Motor neuron (in vitro differentiated cells): ENCODE results near the gene TIMMDC1. TPM values are rescaled to one million over a fixed set of nuclear protein-coding genes. Genes with fewer than 3 reads are reported as not detected.

ENCODE experiments used
- ATAC-seq, 8 experiments: fragments of 200-7000 bp; cut with Tn5 transposase; replicated peaks in 6 of 8; 2 replicates each; pipeline ENCODE4 v1.8.0; 2021; ENCODE audit warnings: mild to moderate bottlenecking in 8 of 8, moderate library complexity in 8 of 8
- H3K27ac ChIP-seq, 2 donors: fragments of 250-450 bp; sonication (Bioruptor Pico); 2 replicates each; pipeline ENCODE4 v1.9.0; 2021; ENCODE audit warnings: antibody characterized with exemption in 2 of 2, mild to moderate bottlenecking in 2 of 2, moderate library complexity in 1 of 2
- H3K4me1 ChIP-seq, 2 donors: fragments of 250-450 bp; sonication (Bioruptor Pico); replicated peaks in 1 of 2; 2 replicates each; pipeline ENCODE4 v1.6.1; 2021; ENCODE audit warnings: antibody characterized with exemption in 2 of 2, mild to moderate bottlenecking in 2 of 2, moderate library complexity in 1 of 2
- H3K4me3 ChIP-seq, 5 donors: fragments of 250-450 bp; sonication (Bioruptor Pico); 2 replicates each; pipeline ENCODE4 v1.9.0; 2021; ENCODE audit warnings: antibody characterized with exemption in 5 of 5, mild to moderate bottlenecking in 5 of 5, moderate library complexity in 4 of 5
- WGBS, 10 experiments: fragments of 450-650 bp; shearing (Covaris generic); methylation state at CpG; one replicate each; pipeline ENCODE4 v1.0.0; 2022; 5-methylcytosine and 5-hydroxymethylcytosine counted together
- in situ Hi-C, 9 experiments: fragments of 400-800 bp; cut with MboI; loops; one replicate each; pipeline ENCODE4 v1.15.0; 2021; ENCODE audit warnings: low sequenced_read_pairs in 9 of 9, low pct_unique_long_range_greater_than_20kb in 2 of 9; ENCODE audit not compliant: unreplicated experiment in 9 of 9
- total RNA-seq, 8 experiments: library from RNA; unstranded; fragments of 300-600 nt; gene quantifications; 2 replicates each; pipeline versions ENCODE4 v1.2.3 to v1.2.4, GENCODE V29; 2022

TIMMDC1 gene
- total RNA-seq, 8 experiments from 2014 or later = 51.9 to 101 (median 75.1) TPM

DNA sequence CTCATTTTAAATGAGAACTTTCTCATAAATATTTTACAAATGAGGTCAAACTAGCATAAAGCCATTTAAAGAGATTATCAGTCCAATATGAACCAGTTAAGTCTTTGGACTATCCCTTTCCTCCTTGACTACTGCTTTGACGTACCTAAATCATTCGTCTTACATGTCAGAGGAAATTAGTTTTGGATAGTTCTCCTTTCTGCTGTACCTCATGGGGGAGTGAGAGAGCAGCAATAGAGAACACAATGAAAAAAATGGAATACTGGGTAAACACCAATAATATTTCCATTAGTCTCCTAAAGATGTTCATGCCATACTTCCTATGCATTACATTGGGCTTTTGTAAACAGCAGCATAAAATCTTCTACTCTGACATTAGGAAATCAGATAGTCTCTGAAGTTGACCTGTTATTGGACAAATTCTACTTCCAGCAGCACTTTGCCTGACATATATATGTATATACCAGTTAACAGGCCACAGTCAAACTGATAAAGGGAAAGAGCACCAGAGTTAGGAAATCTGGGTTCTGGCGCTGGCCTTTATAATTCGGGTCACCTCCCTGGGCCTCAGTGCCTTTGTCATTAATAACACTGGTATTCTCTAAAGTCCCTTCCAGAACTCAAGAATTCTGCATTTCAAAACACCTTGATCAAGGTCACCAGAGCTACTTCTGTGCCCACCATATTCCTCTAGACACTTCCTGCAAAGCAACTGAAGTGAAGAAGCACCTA lies 26.8 kb downstream of the TIMMDC1 start:
- peak in 1 of 8 experiments; percentile 26 for ATAC-seq
- in situ Hi-C loops = no loop called here
- no peak overlapping the region for H3K27ac ChIP-seq

DNA sequence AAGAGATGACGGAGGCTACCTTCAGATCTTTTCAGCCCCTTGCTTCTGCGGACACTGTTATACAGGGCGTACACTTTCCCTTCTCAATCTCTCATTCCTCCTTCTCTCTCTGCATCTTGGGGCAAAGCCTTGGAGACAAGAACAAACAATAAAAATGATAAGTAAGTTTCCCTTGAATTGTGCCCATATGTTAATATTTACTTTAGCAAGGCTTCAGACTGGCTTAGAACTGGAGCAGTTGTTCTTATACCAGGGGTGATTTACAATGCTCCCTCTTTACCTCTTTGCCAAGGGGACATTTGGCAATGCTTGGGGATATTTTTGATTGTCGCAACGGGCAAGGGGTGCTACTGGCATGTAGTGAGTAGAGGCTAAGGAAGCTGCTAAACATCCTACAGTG lies 29.4 kb downstream of the TIMMDC1 start:
- H3K4me3 ChIP-seq = no peak overlapping the region
- WGBS, 10 experiments = 67 to 100% (median 95%) methylated on average over 1 to 5 of the region's 5 CpGs; no CpG with 5 or more reads in 2 of the 10 experiments
- no peaks in the 10 kb centered on the region for H3K4me1 ChIP-seq
- in situ Hi-C loops = no loop called here
- ATAC-seq = peak in 2 of 8 experiments; percentile 53 to 62
- H3K27ac ChIP-seq = no peak overlapping the region

More for the DNA sequence above, 26.8 kb downstream of the TIMMDC1 start:
- Histone ChIP-seq H3K4me1 (no peaks in the 10 kb centered on the region), H3K4me3 (no peak overlapping the region)
- WGBS, 10 experiments = 63 to 100% (median 85%) methylated on average over 2 to 4 of the region's 4 CpGs; no CpG with 5 or more reads in 2 of the 10 experiments

- peak in 3 of 8 experiments; percentile 74 to 90 (median 85) for ATAC-seq
- Histone ChIP-seq H3K4me3 (no peak overlapping the region), H3K4me1 (no peaks in the 10 kb centered on the region), H3K27ac (no peak overlapping the region)
- in situ Hi-C loops = no loop called here
Measured at GRCh38 chr3:119529883-119530282, 31.5 kb downstream of the TIMMDC1 start.

DNA sequence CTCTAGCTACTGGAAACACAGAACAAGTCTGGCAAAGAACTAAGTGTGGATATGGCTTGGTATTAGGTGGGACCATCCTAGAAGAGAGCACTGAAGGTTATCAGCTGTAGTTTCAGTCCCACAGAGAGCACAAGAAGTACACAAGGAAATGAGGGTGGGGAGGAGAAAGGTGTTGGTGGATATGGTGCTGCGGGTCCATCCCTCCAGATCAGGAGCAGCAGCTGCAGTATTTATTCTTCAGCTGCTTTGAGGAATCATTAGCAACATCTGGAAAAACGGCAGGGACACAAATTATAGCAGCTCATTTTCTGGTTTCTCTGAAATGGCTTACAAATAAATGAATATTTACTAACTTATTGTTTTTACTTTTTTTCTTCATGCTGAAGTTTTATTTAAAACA lies 32.1 kb downstream of the TIMMDC1 start:
- in situ Hi-C loops = no loop called here
- no peak overlapping the region for H3K4me3 ChIP-seq
- no peak overlapping the region for H3K27ac ChIP-seq
- 0 to 100% (median 38%) methylated on average over 1 to 2 of the region's 2 CpGs; no CpG with 5 or more reads in 2 of the 10 experiments for WGBS, 10 experiments
- no peak for ATAC-seq
- H3K4me1 ChIP-seq = no peaks in the 10 kb centered on the region

DNA sequence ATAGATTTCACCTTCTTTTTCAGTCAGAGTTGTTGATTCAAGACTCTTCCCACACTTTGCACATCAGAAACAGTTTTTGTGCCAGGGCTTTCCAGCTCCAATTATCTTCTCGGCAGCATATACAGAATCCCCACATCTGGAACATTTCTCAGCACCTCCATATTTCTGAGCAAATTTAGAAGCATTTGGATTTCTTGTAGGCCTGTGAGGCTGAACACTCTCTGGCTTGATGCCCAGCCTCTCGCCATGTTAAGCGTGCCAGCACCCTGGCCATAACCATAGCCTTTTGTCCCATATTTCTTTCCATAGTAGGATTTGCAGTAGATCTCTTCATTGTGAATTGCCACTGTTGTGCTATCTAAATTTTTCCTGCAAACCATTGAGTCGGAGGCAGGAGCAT lies 32.8 kb downstream of the TIMMDC1 start:
- Histone ChIP-seq H3K27ac (no peak overlapping the region), H3K4me3 (no peak overlapping the region), H3K4me1 (no peaks in the 10 kb centered on the region)
- in situ Hi-C loops = no loop called here
- WGBS, 10 experiments = 50 to 100% (median 100%) methylated on average over 1 to 4 of the region's 4 CpGs; no CpG with 5 or more reads in 3 of the 10 experiments
- no peak for ATAC-seq

- WGBS, 10 experiments = no CpG with 5 or more reads among the region's 1 CpG
- in situ Hi-C loops = no loop called here
- ATAC-seq = no peak
- Histone ChIP-seq H3K27ac (no peak overlapping the region), H3K4me3 (no peak overlapping the region), H3K4me1 (no peaks in the 10 kb centered on the region)
Measured at GRCh38 chr3:119534296-119534695, 35.9 kb downstream of the TIMMDC1 start.

GRCh38 chr3:119536757-119537156 lies 38.4 kb downstream of the TIMMDC1 start:
- 73 to 100% (median 96%) methylated on average over 2 to 4 of the region's 4 CpGs; no CpG with 5 or more reads in 3 of the 10 experiments for WGBS, 10 experiments
- in situ Hi-C loops = no loop called here
- H3K4me3 ChIP-seq = no peak overlapping the region
- no peak overlapping the region for H3K27ac ChIP-seq
- no peak for ATAC-seq
- H3K4me1 ChIP-seq = no peaks in the 10 kb centered on the region

- Histone ChIP-seq H3K27ac (no peak overlapping the region), H3K4me1 (no peaks in the 10 kb centered on the region), H3K4me3 (no peak overlapping the region)
- 0 to 88% (median 59%) methylated on average over 1 of the region's 1 CpG; no CpG with 5 or more reads in 2 of the 10 experiments for WGBS, 10 experiments
- in situ Hi-C loops = no loop called here
- no peak for ATAC-seq
Measured at GRCh38 chr3:119538772-119539171, 40.4 kb downstream of the TIMMDC1 start.

- in situ Hi-C loops = no loop called here
- no peak for ATAC-seq
- Histone ChIP-seq H3K27ac (no peak overlapping the region), H3K4me3 (no peak overlapping the region), H3K4me1 (no peaks in the 10 kb centered on the region)
- WGBS, 10 experiments = 53 to 100% (median 72%) methylated on average over 1 to 3 of the region's 3 CpGs
Measured at GRCh38 chr3:119541547-119541946, 43.2 kb downstream of the TIMMDC1 start.

DNA sequence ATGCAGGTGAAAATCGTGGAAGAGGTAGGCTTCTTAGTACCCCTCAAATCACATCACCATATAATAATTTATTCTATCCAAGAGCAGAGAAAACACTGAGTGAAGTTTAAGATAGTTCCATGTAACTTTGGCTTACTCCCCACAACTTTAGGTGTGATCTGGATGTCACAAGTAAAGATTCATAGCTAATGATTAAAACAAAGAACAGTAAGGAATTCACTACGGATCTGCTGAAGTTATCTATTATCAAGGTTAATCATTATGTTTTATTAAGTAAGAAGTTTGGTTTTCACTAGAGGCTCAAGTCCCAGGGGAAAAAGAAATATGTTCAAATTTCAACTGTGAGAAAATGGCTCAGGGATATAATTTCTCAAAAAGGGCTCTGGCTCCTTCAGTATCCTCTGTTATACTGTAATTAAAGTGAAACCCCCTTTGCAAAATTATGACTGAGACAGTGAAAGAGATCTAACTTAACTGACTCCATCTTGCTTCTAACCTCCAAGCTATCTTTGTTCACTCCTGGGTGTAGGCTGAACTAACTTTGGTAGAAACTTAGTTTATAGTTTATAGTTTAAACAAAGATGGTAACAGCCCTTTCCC lies 43.9 kb downstream of the TIMMDC1 start:
- in situ Hi-C loops = no loop called here
- WGBS, 10 experiments = 21 to 88% (median 60%) methylated on average over 1 to 2 of the region's 2 CpGs; no CpG with 5 or more reads in 3 of the 10 experiments
- no peak overlapping the region for H3K4me3 ChIP-seq
- no peaks in the 10 kb centered on the region for H3K4me1 ChIP-seq
- H3K27ac ChIP-seq = no peak overlapping the region
- no peak for ATAC-seq

GRCh38 chr3:119543147-119543546 lies 44.8 kb downstream of the TIMMDC1 start:
- in situ Hi-C loops = no loop called here
- 52 to 95% (median 80%) methylated on average over 2 to 7 of the region's 7 CpGs; no CpG with 5 or more reads in 1 of the 10 experiments for WGBS, 10 experiments
- ATAC-seq = peak in 1 of 8 experiments; percentile 16
- H3K4me1 ChIP-seq = no peaks in the 10 kb centered on the region
- H3K4me3 ChIP-seq = no peak overlapping the region
- H3K27ac ChIP-seq = no peak overlapping the region

GRCh38 chr3:119547227-119547626 lies 48.9 kb downstream of the TIMMDC1 start:
- in situ Hi-C loops = no loop called here
- WGBS, 10 experiments = 50 to 100% (median 75%) methylated on average over 1 of the region's 1 CpG; no CpG with 5 or more reads in 4 of the 10 experiments
- no peak for ATAC-seq
- no peak overlapping the region for H3K4me3 ChIP-seq
- H3K27ac ChIP-seq = no peak overlapping the region
- H3K4me1 ChIP-seq = no peaks in the 10 kb centered on the region

GRCh38 chr3:119548341-119548740 lies 50.0 kb downstream of the TIMMDC1 start:
- Histone ChIP-seq H3K4me1 (no peaks in the 10 kb centered on the region), H3K4me3 (no peak overlapping the region), H3K27ac (no peak overlapping the region)
- 0 to 100% (median 37%) methylated on average over 1 to 3 of the region's 3 CpGs; no CpG with 5 or more reads in 2 of the 10 experiments for WGBS, 10 experiments
- no peak for ATAC-seq
- in situ Hi-C loops = no loop called here
